Astrocyte (in vitro differentiated cells and primary cell): Measurements from ENCODE around the gene TRAF3IP3.

Experiments
- EZH2 ChIP-seq: IDR thresholded peaks from 2 replicates; pipeline ENCODE4 v1.6.1; 2012; ENCODE audit warnings: mild to moderate bottlenecking, low read length, inconsistent platforms; ENCODE audit not compliant: insufficient read depth
- TF ChIP-seq, protein P1 (sequence below): IDR thresholded peaks from 2 replicates; pipeline ENCODE4 v1.5.1; 2011; ENCODE audit warnings: low read depth, mild to moderate bottlenecking, inconsistent platforms, low read length, moderate library complexity; ENCODE audit not compliant: insufficient read depth

DNA sequence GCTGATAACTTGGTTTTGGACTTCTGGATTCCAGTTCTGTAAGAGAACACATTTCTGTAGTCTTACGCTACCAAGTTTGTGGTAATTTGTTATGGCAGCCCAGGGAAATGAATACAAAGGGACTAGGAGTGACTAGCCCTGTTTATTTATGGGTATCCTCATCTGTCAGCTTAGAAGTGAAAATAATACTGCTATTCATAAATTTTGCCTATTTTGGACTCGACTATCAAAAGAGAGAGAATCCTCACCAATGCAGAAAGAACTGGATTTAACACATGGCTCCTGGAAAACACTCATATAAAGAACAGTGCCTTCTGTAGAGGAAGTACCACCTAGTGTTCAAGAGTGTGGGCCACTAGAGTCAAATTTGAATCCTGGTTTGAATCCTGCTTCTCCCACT is 28.6 kb upstream of the TRAF3IP3 start:
- TF ChIP-seq, protein P1, sequence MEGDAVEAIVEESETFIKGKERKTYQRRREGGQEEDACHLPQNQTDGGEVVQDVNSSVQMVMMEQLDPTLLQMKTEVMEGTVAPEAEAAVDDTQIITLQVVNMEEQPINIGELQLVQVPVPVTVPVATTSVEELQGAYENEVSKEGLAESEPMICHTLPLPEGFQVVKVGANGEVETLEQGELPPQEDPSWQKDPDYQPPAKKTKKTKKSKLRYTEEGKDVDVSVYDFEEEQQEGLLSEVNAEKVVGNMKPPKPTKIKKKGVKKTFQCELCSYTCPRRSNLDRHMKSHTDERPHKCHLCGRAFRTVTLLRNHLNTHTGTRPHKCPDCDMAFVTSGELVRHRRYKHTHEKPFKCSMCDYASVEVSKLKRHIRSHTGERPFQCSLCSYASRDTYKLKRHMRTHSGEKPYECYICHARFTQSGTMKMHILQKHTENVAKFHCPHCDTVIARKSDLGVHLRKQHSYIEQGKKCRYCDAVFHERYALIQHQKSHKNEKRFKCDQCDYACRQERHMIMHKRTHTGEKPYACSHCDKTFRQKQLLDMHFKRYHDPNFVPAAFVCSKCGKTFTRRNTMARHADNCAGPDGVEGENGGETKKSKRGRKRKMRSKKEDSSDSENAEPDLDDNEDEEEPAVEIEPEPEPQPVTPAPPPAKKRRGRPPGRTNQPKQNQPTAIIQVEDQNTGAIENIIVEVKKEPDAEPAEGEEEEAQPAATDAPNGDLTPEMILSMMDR = no peak
- TF ChIP-seq EZH2 = no peak
